Measurements from ENCODE around the gene LPP. TPM values are rescaled to one million over a fixed set of nuclear protein-coding genes. Genes with fewer than 3 reads are reported as not detected.

LPP gene
- total RNA-seq, 1 experiment from 2014 or later: 54.0 TPM

- no peak for TF ChIP-seq REST (IDR thresholded peaks at IDR 0.05; ENCODE audit: low read depth)
- no peak for TF ChIP-seq CEBPB (IDR thresholded peaks at IDR 0.05; ENCODE audit: low read depth)
- TF ChIP-seq MAX (IDR thresholded peaks at IDR 0.05): no peak
- no peak for TF ChIP-seq ELF1 (IDR thresholded peaks at IDR 0.05; ENCODE audit: borderline replicate concordance, low read depth)
Observed at GRCh38 chr3:188580223-188580622, 426.3 kb downstream of the LPP start (continued).

- H3K36me3 ChIP-seq (ENCODE audit: control insufficient read depth in 1 of 2, insufficient read depth in 2 of 2, low read length in 2 of 2): no peaks in the 10 kb centered on the region
- H3K4me2 ChIP-seq (ENCODE audit: low read length): no peak overlapping the region
- POLR2A ChIA-PET: no interaction called here
- H4K20me1 ChIP-seq (ENCODE audit: insufficient read depth): 0 out of 2 replicates have a peak, but pooled peaks cover 3% of the 10 kb centered on the region
- no peaks in the 10 kb centered on the region for H3K9me2 ChIP-seq (ENCODE audit: insufficient read depth)
- H3K27ac ChIP-seq (ENCODE audit: low read depth, low read length): no peak overlapping the region
- ATAC-seq (no peak), DNase-seq (ENCODE audit: low read depth, low spot score) (no peak)
- peaks cover 0 to 7% of the 10 kb centered on the region in 2 experiments; a peak in 1 of 4 replicates for H3K4me1 ChIP-seq (ENCODE audit: control insufficient read depth in 1 of 2, insufficient read depth in 2 of 2, low read length in 2 of 2)
- CTCF ChIA-PET: no interaction called here
- no peak overlapping the region for H3K4me3 ChIP-seq (replicated peaks in 1 of 2; ENCODE audit: low read depth in 1 of 2, low read length in 2 of 2)
- H3K27me3 ChIP-seq (ENCODE audit: insufficient read depth, low read length): no peaks in the 10 kb centered on the region
- H2AFZ ChIP-seq (ENCODE audit: low read depth, low read length, poor library complexity, severe bottlenecking): no peak overlapping the region
- RAD21 ChIA-PET (ENCODE audit: low non-redundant PET in 1 of 2, low total read pairs in 2 of 2, uncharacterized antibody in 2 of 2, unreplicated experiment in 2 of 2): no interaction called here
- intact Hi-C loops (cut with micrococcal nuclease): no loop called here
- no peak overlapping the region for H3K9ac ChIP-seq (ENCODE audit: low read length)
- BruUV-seq (replicated peaks): no TSS peak
- no peaks in the 10 kb centered on the region for H3K9me3 ChIP-seq (ENCODE audit: control insufficient read depth in 1 of 2, insufficient read depth in 1 of 2, low read depth in 1 of 2, low read length in 2 of 2)
- H3K79me2 ChIP-seq (ENCODE audit: insufficient read depth, low read length): no peaks in the 10 kb centered on the region
- TF ChIP-seq ZFX (IDR thresholded peaks at IDR 0.05) (no peak), REST (IDR thresholded peaks at IDR 0.05; ENCODE audit: low read depth) (no peak), JUND (IDR thresholded peaks at IDR 0.05) (no peak), MAX (IDR thresholded peaks at IDR 0.05) (no peak), RAD21 (IDR thresholded peaks at IDR 0.05; ENCODE audit: low read depth) (no peak), SP1 (IDR thresholded peaks at IDR 0.05; ENCODE audit: low read depth) (no peak), ZNF274 (IDR thresholded peaks at IDR 0.05; ENCODE audit: low read depth, low read length) (no peak), ZBTB33 (IDR thresholded peaks at IDR 0.05; ENCODE audit: extremely low read depth, insufficient replicate concordance, low read length) (no peak), TCF7L2 (IDR thresholded peaks at IDR 0.05; ENCODE audit: borderline replicate concordance, extremely low read depth, insufficient read depth, insufficient read length) (no peak), FOSL1 (IDR thresholded peaks at IDR 0.05; ENCODE audit: low read depth) (no peak), EZH2phosphoT487 (IDR thresholded peaks at IDR 0.05; ENCODE audit: borderline replicate concordance) (no peak), YY1 (IDR thresholded peaks at IDR 0.05; ENCODE audit: extremely low read depth, insufficient replicate concordance, low read depth, low read length) (no peak), EZH2 (IDR thresholded peaks at IDR 0.05) (no peak)
- TF ChIP-seq, protein P1, sequence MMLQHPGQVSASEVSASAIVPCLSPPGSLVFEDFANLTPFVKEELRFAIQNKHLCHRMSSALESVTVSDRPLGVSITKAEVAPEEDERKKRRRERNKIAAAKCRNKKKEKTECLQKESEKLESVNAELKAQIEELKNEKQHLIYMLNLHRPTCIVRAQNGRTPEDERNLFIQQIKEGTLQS (IDR thresholded peaks at IDR 0.05): no peak
Observed at GRCh38 chr3:188580659-188581058, 426.7 kb downstream of the LPP start.
